ENCODE results near the gene CLPTM1L.
"Not testable (repeated sequence)": the region's sequence is repeated elsewhere in the genome, so short reads cannot be mapped to it uniquely, and the experiment has no call there.

The CLPTM1L gene

GRCh38 chr5:1359031-1359645, 14.2 kb upstream of the CLPTM1L start:
- DNase-seq = no peak

DNA sequence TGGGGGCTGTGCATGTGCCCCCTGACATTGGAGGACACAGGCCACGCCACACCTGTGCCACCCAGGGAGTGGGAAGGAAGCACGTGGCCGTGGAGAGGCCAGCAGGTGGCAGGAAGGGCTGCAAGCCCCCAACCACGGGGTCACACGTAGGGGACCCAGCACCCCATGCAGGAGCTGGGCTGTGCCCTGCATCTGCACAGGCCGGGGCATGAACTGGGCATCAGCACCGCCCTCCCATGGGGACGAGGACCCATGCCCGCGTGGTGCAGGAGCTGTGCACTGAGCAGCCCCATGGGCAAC, 13.8 kb upstream of the CLPTM1L start:
- no peak for DNase-seq

- no peak for DNase-seq
Measured at GRCh38 chr5:1357946-1358725, 13.2 kb upstream of the CLPTM1L start.

- no peak for DNase-seq
Measured at GRCh38 chr5:1356873-1357787, 12.2 kb upstream of the CLPTM1L start.

DNA sequence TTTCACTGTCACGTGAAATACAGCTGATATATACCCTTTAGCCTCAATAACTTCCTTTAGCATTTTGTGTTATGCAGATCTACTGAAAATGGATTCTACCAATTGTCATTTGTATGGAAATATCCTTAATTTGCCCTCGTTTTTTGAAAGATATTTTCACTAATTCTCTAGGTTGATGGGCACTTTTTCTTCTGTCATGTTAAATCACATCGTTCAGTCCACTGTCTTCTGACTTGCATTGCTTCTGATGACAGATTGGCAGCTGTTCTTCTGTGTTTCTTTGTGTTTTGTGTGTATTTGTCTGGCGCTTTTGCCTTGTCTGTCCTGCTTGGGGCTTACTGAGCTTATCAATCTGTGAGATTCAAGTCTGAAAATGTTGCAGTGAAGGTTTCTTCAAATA, 9.7 kb upstream of the CLPTM1L start:
- DNase-seq = no peak

DNA sequence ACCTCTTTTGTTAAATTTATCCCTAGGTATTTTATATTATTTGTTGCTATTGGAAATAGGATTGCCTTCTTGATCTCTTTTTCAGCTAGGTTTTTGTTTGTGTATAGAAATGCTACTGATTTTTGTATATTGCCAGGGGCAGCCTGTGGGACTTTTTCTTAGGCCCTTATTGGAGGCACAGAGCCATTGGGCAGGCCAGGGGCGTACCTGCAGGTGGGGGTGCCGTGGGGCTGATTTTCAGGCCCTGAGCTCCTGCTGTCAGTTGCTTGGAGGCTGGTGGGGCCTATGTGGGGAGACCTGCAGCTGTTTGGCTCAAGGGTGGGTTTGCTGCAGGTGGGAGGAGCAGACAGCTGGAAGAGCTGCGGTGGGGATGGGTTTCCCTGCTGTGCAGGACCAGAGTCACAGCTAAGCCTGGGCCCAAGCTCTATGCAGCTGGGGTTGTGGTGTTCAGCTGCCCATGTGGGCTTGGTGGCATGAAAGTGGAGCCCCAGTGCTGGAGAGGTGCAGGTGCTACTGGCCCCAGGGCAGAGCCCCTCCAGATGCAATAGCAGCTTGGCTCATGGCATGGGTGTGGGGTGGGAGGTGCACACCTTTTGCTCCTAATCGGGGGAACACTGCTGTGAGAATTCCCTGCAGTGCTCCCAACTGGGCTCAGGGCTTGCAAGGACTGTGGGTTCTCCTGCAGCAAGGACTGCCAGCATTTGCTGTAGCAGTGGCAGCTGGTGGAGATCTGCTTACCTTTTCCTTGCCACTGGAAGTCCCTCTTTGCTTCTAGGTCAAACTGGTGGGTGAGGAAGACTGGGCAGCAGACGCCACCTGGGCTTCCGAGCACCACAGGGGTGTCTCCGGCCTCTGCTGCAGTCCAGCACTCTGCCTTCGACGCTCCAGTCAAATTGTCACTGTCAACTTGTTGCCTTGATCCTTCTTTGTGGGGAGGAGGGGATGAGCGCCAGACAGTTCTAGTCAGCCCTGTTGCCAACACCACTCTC, 7.6 kb upstream of the CLPTM1L start:
- no peak for DNase-seq

- no peak for DNase-seq
Measured at GRCh38 chr5:1351156-1351555, 6.3 kb upstream of the CLPTM1L start.

GRCh38 chr5:1349246-1349645, 4.3 kb upstream of the CLPTM1L start:
- DNase-seq = no peak

GRCh38 chr5:1348986-1349245, 4.0 kb upstream of the CLPTM1L start:
- DNase-seq = no peak

DNA sequence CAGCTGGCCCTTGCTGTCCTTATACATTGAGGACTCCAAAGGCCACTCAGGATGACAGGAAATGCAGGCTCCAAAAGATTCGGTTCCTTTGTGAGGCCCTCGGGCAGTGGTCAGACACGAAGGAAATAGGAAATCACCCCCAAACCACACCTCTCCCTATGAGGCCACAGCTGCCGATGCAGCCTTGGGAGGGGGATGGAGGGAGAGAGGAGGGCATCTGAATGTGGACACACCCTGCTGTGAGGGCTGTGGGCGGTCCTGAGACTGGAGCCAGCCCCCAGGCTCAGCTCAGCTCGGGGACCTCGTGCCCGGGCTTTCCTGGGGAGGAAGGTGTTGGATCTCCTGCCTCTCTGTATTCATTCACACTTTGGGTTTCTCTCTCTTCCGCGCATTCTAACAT, 2.7 kb upstream of the CLPTM1L start:
- no peak for DNase-seq

DNA sequence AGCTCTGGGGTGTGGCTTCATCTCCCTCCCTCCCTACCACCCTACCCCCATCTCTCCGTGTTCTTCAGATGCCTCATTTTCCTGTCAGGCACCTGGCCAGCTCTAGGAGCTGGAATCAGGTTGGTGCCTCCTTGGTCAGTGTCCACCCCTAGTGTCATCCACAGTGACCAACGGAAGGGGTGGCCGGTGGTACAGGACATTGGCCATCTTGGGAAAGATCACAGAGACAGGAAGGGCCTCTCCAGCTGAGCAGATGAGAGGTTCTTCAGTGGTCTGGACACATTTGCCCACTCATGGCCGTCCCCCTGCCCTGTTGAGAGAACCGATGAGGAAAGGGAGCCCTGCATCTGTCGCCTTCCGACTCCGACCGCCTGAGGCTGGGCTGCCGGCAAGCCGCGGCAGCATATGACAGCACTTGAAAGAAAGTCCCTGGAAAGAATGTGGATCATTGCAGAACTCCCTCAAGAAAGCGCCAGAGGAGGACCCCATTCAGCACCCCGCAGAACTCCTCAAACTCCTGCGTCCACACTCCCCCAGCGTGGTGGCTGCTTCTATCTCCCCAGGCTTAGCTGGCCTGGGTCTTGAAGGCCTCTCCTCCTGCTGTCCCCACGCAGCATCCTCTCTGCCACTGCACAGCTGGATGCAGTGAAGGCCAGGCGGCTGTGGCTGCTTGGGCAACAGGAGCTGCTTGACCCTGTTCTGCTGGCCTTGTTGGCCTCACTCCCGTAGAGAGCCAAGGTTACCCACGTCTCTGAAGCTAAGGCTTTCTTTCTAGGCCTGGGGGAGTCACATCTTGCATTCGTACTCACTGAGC, 1.9 kb upstream of the CLPTM1L start:
- DNase-seq = no peak

DNA sequence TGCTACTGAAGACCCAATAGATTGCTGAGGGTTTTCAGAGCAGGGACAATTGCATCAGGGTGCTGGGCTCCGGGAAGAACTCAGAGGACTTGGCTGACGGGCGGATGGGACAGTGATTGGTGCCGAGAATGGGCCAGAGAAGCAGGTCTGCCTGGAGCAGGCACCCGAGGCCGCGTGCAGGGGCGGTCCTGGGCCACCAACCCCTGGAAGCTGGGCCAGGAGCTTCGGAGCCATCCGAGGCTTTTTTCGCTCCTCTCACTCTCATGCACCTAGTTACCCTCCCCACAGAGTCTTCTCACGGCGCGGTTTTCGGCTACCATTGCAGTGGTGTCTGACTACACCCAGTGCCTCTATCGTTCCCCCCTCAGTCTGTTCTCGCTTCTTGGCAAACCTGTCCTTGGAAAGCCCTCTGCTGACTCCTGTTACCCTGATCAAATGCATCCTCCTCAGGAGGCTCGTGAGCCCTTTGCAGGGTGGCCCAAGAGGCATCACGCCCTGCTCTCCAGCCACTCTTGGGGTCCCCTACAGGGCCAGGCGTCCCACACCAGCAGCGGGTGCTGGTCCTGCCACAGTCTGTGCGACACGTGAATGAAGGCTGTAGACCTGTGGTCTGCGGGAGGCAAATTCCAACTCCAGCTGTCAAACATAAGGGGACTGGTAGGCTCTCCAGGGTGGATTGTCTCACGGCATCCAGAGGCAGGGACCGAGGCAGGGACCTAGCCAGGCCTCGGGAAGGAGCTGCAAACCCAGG, 1.2 kb upstream of the CLPTM1L start:
- no peak for DNase-seq

GRCh38 chr5:1343931-1344901, 683 bp downstream of the CLPTM1L start:
- peak; percentile 19 for DNase-seq

DNA sequence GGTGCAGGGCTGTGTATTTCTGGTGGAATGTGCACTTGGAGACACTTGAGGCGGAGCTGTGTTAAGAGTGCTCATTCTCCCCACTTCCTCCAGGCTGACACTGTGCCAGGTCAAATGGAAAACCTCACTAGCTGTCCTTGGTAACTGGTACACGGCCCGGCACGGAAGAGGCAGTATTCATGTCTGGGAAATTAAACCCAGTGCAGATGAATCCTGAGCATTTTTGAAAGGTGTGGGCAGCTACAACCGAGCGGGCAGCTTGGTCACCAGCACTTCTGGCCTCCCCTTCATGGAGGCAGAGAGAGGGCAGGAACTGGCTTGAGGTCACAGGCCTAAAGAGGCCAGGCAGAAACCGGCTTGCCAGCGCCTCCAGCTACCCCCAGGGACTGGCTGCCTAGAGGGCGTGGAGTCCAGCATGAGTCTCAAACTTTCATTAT, 1.6 kb downstream of the CLPTM1L start:
- no peak for DNase-seq

DNA sequence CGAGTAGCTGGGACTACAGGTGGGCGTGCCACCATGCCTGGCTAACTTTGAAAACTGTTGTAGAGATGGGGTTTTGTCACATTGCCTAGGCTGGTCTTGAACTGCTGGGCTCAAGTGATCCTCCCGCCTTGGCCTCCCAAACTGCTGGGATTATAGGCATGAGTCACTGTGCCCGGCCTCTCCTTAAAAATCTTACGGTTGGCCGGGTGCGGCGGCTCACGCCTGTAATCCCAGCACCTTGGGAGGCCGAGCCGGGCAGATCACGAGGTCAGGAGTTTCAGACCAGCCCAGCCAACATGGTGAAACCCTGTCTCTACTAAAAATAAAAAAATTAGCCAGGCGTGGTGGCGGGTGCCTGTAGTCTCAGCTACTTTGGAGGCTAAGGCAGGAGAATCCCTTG, 2.2 kb downstream of the CLPTM1L start:
- not testable (repeated sequence) for DNase-seq

GRCh38 chr5:1342268-1342667, 2.6 kb downstream of the CLPTM1L start:
- no peak for DNase-seq

DNA sequence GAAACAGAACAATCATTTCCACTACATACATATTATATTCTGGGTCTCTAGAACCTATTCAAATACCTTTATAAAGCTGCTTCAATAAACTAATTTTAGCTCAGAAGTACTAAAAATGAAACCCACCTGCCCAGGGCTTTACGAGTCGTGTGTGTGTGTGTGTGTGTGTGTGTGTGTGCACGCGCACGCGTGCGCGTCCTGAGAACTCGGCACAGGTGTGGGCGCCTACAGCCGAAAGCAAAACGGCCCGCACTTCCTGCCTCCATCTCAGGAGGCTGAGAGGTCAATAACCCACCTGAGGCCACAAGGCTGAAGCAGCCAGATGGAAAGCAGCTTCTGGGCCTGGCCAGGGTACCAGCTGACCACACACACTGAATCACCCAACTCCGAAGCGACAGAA, 3.0 kb downstream of the CLPTM1L start:
- no peak for DNase-seq

DNA sequence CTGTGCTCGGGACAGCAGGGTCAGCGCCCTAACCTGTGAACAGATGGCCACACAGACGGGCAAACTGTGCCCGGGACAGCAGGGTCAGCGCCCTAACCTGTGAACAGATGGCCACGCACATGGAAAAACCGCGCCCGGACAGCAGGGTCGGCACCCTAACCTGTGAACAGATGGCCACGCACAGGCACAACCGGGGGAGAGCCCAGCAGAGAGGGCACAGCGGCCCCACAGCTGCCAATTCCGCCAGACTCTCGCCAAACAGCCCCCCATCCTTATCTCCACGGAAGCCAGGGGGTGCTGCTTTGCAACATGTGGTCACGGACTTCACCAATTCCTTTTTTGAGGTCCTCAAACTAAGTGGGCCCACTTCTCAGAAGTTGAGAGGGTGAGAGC, 5.1 kb downstream of the CLPTM1L start:
- not testable (repeated sequence) for DNase-seq

DNA sequence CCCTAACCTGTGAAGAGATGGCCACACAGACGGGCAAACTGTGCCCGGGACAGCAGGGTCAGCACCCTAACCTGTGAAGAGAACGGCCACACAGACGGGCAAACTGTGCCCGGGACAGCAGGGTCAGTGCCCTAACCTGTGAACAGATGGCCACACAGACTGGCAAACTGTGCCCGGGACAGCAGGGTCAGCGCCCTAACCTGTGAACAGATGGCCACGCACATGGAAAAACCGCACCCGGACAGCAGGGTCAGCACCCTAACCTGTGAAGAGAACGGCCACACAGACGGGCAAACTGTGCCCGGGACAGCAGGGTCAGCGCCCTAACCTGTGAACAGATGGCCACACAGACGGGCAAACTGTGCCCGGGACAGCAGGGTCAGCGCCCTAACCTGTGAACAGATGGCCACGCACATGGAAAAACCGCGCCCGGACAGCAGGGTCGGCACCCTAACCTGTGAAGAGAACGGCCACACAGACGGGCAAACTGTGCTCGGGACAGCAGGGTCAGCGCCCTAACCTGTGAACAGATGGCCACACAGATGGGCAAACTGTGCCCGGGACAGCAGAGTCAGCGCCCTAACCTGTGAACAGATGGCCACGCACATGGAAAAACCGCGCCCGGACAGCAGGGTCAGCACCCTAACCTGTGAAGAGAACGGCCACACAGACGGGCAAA, 5.6 kb downstream of the CLPTM1L start:
- DNase-seq = not testable (repeated sequence)
